SK-N-SH (cell line): ENCODE data around the gene BRAT1. TPM values are rescaled to one million over a fixed set of nuclear protein-coding genes. Genes with fewer than 3 reads are reported as not detected.
A peak's percentile ranks its signal among the peaks of the same experiment; 100 is the strongest.

Source experiments
- CTCF ChIA-PET: fragments of 300-600, 350-600 bp; formaldehyde crosslinking; extraction: SDS; loops from one replicate; lab custom pipeline; 2021; lab: Yijun Ruan, JAX
- POLR2A ChIA-PET: fragments of 350-600 bp; sonication (Branson Sonifier 250); formaldehyde crosslinking; extraction: SDS; loops from one replicate; lab custom pipeline; 2020; ENCODE audit warnings: antibody characterized with exemption, inconsistent platforms; lab: Yijun Ruan, JAX
- DNase-seq: peaks from one replicate; pipeline ENCODE4 v3.0.0; 2012
- H2AFZ ChIP-seq: fragments of 200-600 bp; sonication (generic); 2 replicates; pipeline ENCODE4 v1.8.1; 2016; ENCODE audit warnings: antibody characterized with exemption, mild to moderate bottlenecking, low read depth
- H3F3A ChIP-seq: fragments of 200-600 bp; sonication (generic); replicated peaks from 2 replicates; pipeline ENCODE3; 2016; ENCODE audit warnings: antibody characterized with exemption, mild to moderate bottlenecking; ENCODE audit not compliant: insufficient read depth
- H3K27ac ChIP-seq, 2 experiments: fragments of 200-500 bp in 1 of 2; fragments of 200-600 bp in 1 of 2; sonication (Bioruptor generic) in 1 of 2; sonication (generic), shearing (Covaris generic) in 1 of 2; 2 replicates each; pipeline versions ENCODE4 v1.5.1 to v1.6.1; 2014 to 2016; ENCODE audit warnings: low read depth in 2 of 2, inconsistent platforms in 1 of 2, low read length in 1 of 2, mild to moderate bottlenecking in 1 of 2, mixed read lengths in 1 of 2
- H3K27me3 ChIP-seq: fragments of 200-600 bp; sonication (generic), shearing (Covaris generic); 2 replicates; pipeline ENCODE4 v1.6.1; 2016; ENCODE audit warnings: mixed run types; ENCODE audit not compliant: insufficient read depth
- H3K36me3 ChIP-seq, 2 experiments: fragments of 200-500 bp in 1 of 2; fragments of 200-600 bp in 1 of 2; sonication (Bioruptor generic) in 1 of 2; sonication (generic) in 1 of 2; replicated peaks in 1 of 2; 2 replicates each; pipeline versions ENCODE3 to v1.5.1; 2014 to 2016; ENCODE audit warnings: low read length in 1 of 2, mild to moderate bottlenecking in 1 of 2; ENCODE audit not compliant: insufficient read depth in 2 of 2, control insufficient read depth in 1 of 2
- H3K4me1 ChIP-seq, 2 experiments: fragments of 200-500 bp in 1 of 2; fragments of 200-600 bp in 1 of 2; sonication (Bioruptor generic) in 1 of 2; sonication (generic), shearing (Covaris generic) in 1 of 2; 2 replicates each; pipeline versions ENCODE4 v1.5.1 to v1.6.1; 2014 to 2016; ENCODE audit warnings: low read depth in 1 of 2, low read length in 1 of 2, mixed run types in 1 of 2; ENCODE audit not compliant: insufficient read depth in 2 of 2, control insufficient read depth in 1 of 2
- H3K4me2 ChIP-seq: fragments of 200-600 bp; sonication (generic), shearing (Covaris generic); 2 replicates; pipeline ENCODE4 v1.6.1; 2017; ENCODE audit warnings: mixed run types
- H3K4me3 ChIP-seq, 2 experiments: fragments of 200-500 bp in 1 of 2; fragments of 200-600 bp in 1 of 2; sonication (Bioruptor generic) in 1 of 2; sonication (generic), shearing (Covaris generic) in 1 of 2; 2 replicates each; pipeline versions ENCODE4 v1.5.1 to v1.8.1; 2014 to 2016; ENCODE audit warnings: low read depth in 2 of 2, inconsistent platforms in 1 of 2, low read length in 1 of 2, mild to moderate bottlenecking in 1 of 2, mixed read lengths in 1 of 2, moderate library complexity in 1 of 2
- H3K79me2 ChIP-seq: fragments of 200-600 bp; sonication (generic); 2 replicates; pipeline ENCODE4 v1.8.1; 2017; ENCODE audit warnings: mild to moderate bottlenecking; ENCODE audit not compliant: insufficient read depth
- H3K9ac ChIP-seq: fragments of 200-600 bp; sonication (generic); 2 replicates; pipeline ENCODE4 v1.6.1; 2017; ENCODE audit warnings: mixed run types
- H3K9me2 ChIP-seq: fragments of 200-600 bp; sonication (generic); 2 replicates; pipeline ENCODE4 v1.6.1; 2017; ENCODE audit warnings: mixed run types
- H3K9me3 ChIP-seq: fragments of 200-600 bp; sonication (generic); 2 replicates; pipeline ENCODE4 v1.6.1; 2017; ENCODE audit warnings: mixed run types, mild to moderate bottlenecking, moderate library complexity
- H4K20me1 ChIP-seq: fragments of 200-600 bp; sonication (generic); 2 replicates; pipeline ENCODE4 v1.6.1; 2017; ENCODE audit warnings: mild to moderate bottlenecking, mixed run types; ENCODE audit not compliant: insufficient read depth
- CHD2 ChIP-seq: fragments of 150-350 bp; IDR thresholded peaks from 2 replicates; pipeline ENCODE4 v1.6.1; 2018; ENCODE audit warnings: low read length; ENCODE audit not compliant: partially characterized antibody
- ELF1 ChIP-seq: IDR thresholded peaks from 2 replicates; pipeline ENCODE4 v1.4.0; 2012
- EZH2phosphoT487 ChIP-seq: fragments of 200-600 bp; sonication (generic); IDR thresholded peaks from 2 replicates; pipeline ENCODE4 v1.6.1; 2017; ENCODE audit warnings: low read depth, mixed run types, mild to moderate bottlenecking, antibody characterized with exemption, moderate library complexity, borderline replicate concordance
- GABPA ChIP-seq: IDR thresholded peaks from 2 replicates; pipeline ENCODE4 v1.4.0; 2012; ENCODE audit warnings: low read depth, mild to moderate bottlenecking
- MEF2A ChIP-seq: IDR thresholded peaks from 2 replicates; pipeline ENCODE4 v1.4.0; 2012; ENCODE audit warnings: low read depth, borderline replicate concordance
- NRF1 ChIP-seq: IDR thresholded peaks from 2 replicates; pipeline ENCODE4 v1.6.1; 2012; ENCODE audit warnings: low read depth, mild to moderate bottlenecking, low read length
- PBX3 ChIP-seq: IDR thresholded peaks from 2 replicates; pipeline ENCODE4; 2012
- RAD21 ChIP-seq: IDR thresholded peaks from 2 replicates; pipeline ENCODE4 v1.6.1; 2012; ENCODE audit warnings: mild to moderate bottlenecking, low read length
- RXRA ChIP-seq: IDR thresholded peaks from 2 replicates; pipeline ENCODE4 v1.4.0; 2012; ENCODE audit warnings: low read depth, mild to moderate bottlenecking, borderline replicate concordance
- SMC3 ChIP-seq: IDR thresholded peaks from 2 replicates; pipeline ENCODE4 v1.6.1; 2012; ENCODE audit warnings: low read depth, low read length, improper control_type of control experiment
- TAF1 ChIP-seq: IDR thresholded peaks from 2 replicates; pipeline ENCODE4 v1.6.1; 2012; ENCODE audit warnings: low read depth, mild to moderate bottlenecking, low read length, moderate library complexity, borderline replicate concordance
- USF2 ChIP-seq: fragments of 150-350 bp; IDR thresholded peaks from 2 replicates; pipeline ENCODE4 v1.6.1; 2017; ENCODE audit warnings: antibody characterized with exemption, low read length, low read depth, borderline replicate concordance
- WGBS: methylation state at CpG from one replicate; pipeline ENCODE4 v1.1.6; 2017; ENCODE audit warnings: low lambda C conversion rate; 5-methylcytosine and 5-hydroxymethylcytosine counted together
- polyA plus RNA-seq, 3 experiments: library from polyadenylated mRNA; depleted of rRNA; stranded (reverse); fragments of >200 nt; gene quantifications; 2 replicates each; pipeline ENCODE4 v1.2.3, GENCODE V29; 2012
- TF ChIP-seq, protein P1 (sequence below): fragments of 200-600 bp; sonication (generic); IDR thresholded peaks from 2 replicates; pipeline ENCODE4 v1.6.1; 2017; ENCODE audit warnings: antibody characterized with exemption, mild to moderate bottlenecking, moderate library complexity
- TF ChIP-seq, protein P2 (sequence below): IDR thresholded peaks from 2 replicates; pipeline ENCODE4 v1.4.0; 2012; ENCODE audit warnings: low read depth, borderline replicate concordance

Gene BRAT1
- polyA plus RNA-seq, 1 of the 3 experiments (the other 2 are of a cell fraction), result 36.2 TPM

DNA sequence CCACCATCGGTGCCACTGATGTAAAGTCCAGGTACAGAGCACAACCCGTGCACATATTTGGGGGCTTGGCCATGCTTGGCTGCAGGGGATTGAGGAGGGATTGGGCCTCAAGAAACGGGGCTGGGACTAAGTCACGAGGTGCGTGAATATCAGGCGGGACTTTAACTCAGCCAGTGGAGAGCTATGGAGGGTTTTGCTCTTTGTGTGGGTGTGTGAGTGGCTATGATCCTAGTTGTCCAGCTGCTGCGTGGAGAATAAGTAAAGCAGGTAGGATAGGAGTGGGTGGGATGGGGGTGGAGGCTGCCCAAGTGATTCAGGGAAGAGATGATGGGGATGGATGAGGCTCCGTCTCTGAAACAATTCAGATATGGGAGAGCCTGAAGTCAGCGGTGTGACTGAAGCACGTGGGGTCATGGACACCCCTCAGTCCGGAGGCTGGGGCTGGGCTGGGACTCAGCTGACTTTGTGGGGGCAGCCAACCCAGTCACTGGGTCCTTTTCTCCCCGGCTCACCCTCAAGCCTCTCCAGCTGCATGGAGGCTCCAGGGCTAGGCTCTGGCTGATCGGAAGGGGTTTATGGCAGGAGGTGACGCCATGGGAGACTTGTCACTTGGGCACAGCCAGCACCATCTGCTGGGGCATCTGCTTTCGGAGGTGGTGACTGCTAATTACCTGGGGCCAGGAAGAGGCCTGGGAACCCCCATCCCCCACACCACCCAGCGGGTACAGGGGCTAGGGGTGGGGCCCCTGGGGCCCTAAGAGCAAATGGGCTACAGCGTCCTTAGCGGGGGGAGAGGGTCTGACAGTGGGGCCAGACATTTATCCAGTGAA, 37.4 kb downstream of the BRAT1 start:
- Histone ChIP-seq H4K20me1 (peaks cover 10% of the 10 kb centered on the region; the same call in 1 of the 2 replicates), H3F3A (peaks cover 13% of the 10 kb centered on the region), H3K4me3 (no peak overlapping the region), H3K9me3 (no peaks in the 10 kb centered on the region), H3K27me3 (no peaks in the 10 kb centered on the region), H2AFZ (no peak overlapping the region), H3K4me1 (peaks cover 47 to 80% of the 10 kb centered on the region in 2 experiments; a peak in 3 of 4 replicates), H3K27ac (peak overlapping the region in 1 of 2 experiments; percentile 60; a peak in 2 of 4 replicates), H3K79me2 (peaks cover 29% of the 10 kb centered on the region), H3K36me3 (no peaks in the 10 kb centered on the region), H3K9me2 (no peaks in the 10 kb centered on the region), H3K4me2 (peak overlapping the region; percentile 61), H3K9ac (no peak overlapping the region; the same call in 1 of the 2 replicates)
- TF ChIP-seq EZH2phosphoT487 (no peak), NRF1 (no peak), SMC3 (no peak), ELF1 (no peak), RXRA (no peak), USF2 (no peak), MEF2A (no peak), CHD2 (no peak), PBX3 (no peak), RAD21 (no peak), TAF1 (no peak), GABPA (no peak)
- TF ChIP-seq, protein P1, sequence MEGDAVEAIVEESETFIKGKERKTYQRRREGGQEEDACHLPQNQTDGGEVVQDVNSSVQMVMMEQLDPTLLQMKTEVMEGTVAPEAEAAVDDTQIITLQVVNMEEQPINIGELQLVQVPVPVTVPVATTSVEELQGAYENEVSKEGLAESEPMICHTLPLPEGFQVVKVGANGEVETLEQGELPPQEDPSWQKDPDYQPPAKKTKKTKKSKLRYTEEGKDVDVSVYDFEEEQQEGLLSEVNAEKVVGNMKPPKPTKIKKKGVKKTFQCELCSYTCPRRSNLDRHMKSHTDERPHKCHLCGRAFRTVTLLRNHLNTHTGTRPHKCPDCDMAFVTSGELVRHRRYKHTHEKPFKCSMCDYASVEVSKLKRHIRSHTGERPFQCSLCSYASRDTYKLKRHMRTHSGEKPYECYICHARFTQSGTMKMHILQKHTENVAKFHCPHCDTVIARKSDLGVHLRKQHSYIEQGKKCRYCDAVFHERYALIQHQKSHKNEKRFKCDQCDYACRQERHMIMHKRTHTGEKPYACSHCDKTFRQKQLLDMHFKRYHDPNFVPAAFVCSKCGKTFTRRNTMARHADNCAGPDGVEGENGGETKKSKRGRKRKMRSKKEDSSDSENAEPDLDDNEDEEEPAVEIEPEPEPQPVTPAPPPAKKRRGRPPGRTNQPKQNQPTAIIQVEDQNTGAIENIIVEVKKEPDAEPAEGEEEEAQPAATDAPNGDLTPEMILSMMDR, result no peak
- TF ChIP-seq, protein P2, sequence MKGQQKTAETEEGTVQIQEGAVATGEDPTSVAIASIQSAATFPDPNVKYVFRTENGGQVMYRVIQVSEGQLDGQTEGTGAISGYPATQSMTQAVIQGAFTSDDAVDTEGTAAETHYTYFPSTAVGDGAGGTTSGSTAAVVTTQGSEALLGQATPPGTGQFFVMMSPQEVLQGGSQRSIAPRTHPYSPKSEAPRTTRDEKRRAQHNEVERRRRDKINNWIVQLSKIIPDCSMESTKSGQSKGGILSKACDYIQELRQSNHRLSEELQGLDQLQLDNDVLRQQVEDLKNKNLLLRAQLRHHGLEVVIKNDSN, result no peak
- ChIA-PET CTCF (interaction anchor here (0.8 to 1.5 kb wide), 8 partner anchors 9 to 152 kb away, joined by 3 to 4 read pairs (median 3); no protein-coding TSS in a partner anchor), POLR2A (no interaction called here)
- WGBS, result 90% methylated on average over 17 of the region's 18 CpGs
- no peak for DNase-seq
